K562 (cell line): ENCODE data around the gene PRCD. TPM values are rescaled to one million over a fixed set of nuclear protein-coding genes. Genes with fewer than 3 reads are reported as not detected.
A peak's percentile ranks its signal among the peaks of the same experiment; 100 is the strongest.

ENCODE experiments used
- polyA plus RNA-seq, 8 experiments: library from polyadenylated mRNA; depleted of rRNA in 4 of 8; stranded (reverse) in 5 of 8; unstranded in 3 of 8; fragments of >200 nt; fragmentation: Nextera tagmentation in 2 of 8; fragmentation: Illumina TruSeq in 1 of 8; extraction: Ambion mirVana in 2 of 8; extraction: Trizol in 1 of 8; gene quantifications; 2 replicates each; pipeline versions ENCODE4 v1.2.1 to v1.2.3, GENCODE V29; 2011 to 2014; ENCODE audit warnings: inconsistent platforms in 1 of 8, missing spikeins in 1 of 8
- small RNA-seq: library from RNA; depleted of rRNA; stranded (forward); fragments of <200 nt; gene quantifications from one replicate; pipeline ENCODE3, GENCODE V24; 2014
- total RNA-seq, 7 experiments: library from RNA; depleted of rRNA in 6 of 7; stranded (reverse); fragments of >200 nt in 6 of 7; fragmentation: Illumina TruSeq in 2 of 7; extraction: Trizol in 2 of 7; gene quantifications; 2 replicates each; pipeline versions ENCODE4 v1.2.1 to v1.2.3, GENCODE V29; 2011 to 2021; ENCODE audit warnings: low replicate concordance in 1 of 7

Gene PRCD
- total and polyA plus RNA-seq, 9 of the 15 experiments (the other 6 are each of a cell fraction or from before 2014, with no cell fraction given), result 0.20 to 0.25 (median 0.21) TPM; not detected in 6

Small RNA genes within 50 kb of the gene (small RNA-seq; reads per million reads assigned to genes)
- gene SNORD1A (not detected), gene SNORD1B (345 reads per million, percentile 99 among the genes with 10 or more reads in this experiment)

Other genes starting within 250 kb of the PRCD start
Only the 7 nearest of the 14 such genes appear.
- 60.3 and 69.6 TPM in 2 replicates for gene SPHK1, start 155.4 kb upstream of the PRCD start, total RNA-seq (2014; rRNA removed)
- 5.6 and 8.0 TPM in 2 replicates for gene SPHK1, start 155.4 kb upstream of the PRCD start, total RNA-seq (2014; rRNA removed; fragmentation: Illumina TruSeq; extraction: Trizol)
- gene SPHK1, start 155.4 kb upstream of the PRCD start, total RNA-seq (2015; rRNA removed; fragmentation: Illumina TruSeq; extraction: Trizol), result 14.1 and 14.9 TPM in 2 replicates
- gene SPHK1, start 155.4 kb upstream of the PRCD start, total RNA-seq (2021), result 56.2 and 58.2 TPM in 2 replicates
- 20.2 and 21.6 TPM in 2 replicates for gene SPHK1, start 155.4 kb upstream of the PRCD start, polyA plus RNA-seq (2011; rRNA removed)
- gene SPHK1, start 155.4 kb upstream of the PRCD start, polyA plus RNA-seq (2014; fragmentation: Illumina TruSeq; extraction: Trizol), result 14.5 and 25.0 TPM in 2 replicates
- gene SPHK1, start 155.4 kb upstream of the PRCD start, polyA plus RNA-seq (2014; fragmentation: Nextera tagmentation; extraction: Ambion mirVana), result 1 to 10 TPM in 1 of 2 experiments, under 1 TPM in 1; 0.21 to 1.9 TPM
- 45.3 and 51.4 TPM in 2 replicates for gene SPHK1, start 155.4 kb upstream of the PRCD start, polyA plus RNA-seq (2014; rRNA removed)
- 20.5 and 21.6 TPM in 2 replicates for gene UBE2O, start 86.9 kb upstream of the PRCD start, total RNA-seq (2014; rRNA removed)
- gene UBE2O, start 86.9 kb upstream of the PRCD start, total RNA-seq (2014; rRNA removed; fragmentation: Illumina TruSeq; extraction: Trizol), result 8.8 and 10.0 TPM in 2 replicates
- gene UBE2O, start 86.9 kb upstream of the PRCD start, total RNA-seq (2015; rRNA removed; fragmentation: Illumina TruSeq; extraction: Trizol), result 13.3 and 15.6 TPM in 2 replicates
- gene UBE2O, start 86.9 kb upstream of the PRCD start, total RNA-seq (2021), result 36.8 and 39.7 TPM in 2 replicates
- gene UBE2O, start 86.9 kb upstream of the PRCD start, polyA plus RNA-seq (2011; rRNA removed), result 12.6 and 20.8 TPM in 2 replicates
- 24.5 and 25.4 TPM in 2 replicates for gene UBE2O, start 86.9 kb upstream of the PRCD start, polyA plus RNA-seq (2014; fragmentation: Illumina TruSeq; extraction: Trizol)
- 1 to 10 TPM; 1.6 to 1.7 TPM for gene UBE2O, start 86.9 kb upstream of the PRCD start, polyA plus RNA-seq (2014; fragmentation: Nextera tagmentation; extraction: Ambion mirVana)
- 15.6 and 22.1 TPM in 2 replicates for gene UBE2O, start 86.9 kb upstream of the PRCD start, polyA plus RNA-seq (2014; rRNA removed)
- gene AANAT, start 72.4 kb upstream of the PRCD start, total RNA-seq (2014; rRNA removed), result not detected in 2 replicates
- not detected in 2 replicates for gene AANAT, start 72.4 kb upstream of the PRCD start, total RNA-seq (2014; rRNA removed; fragmentation: Illumina TruSeq; extraction: Trizol)
- not detected in 2 replicates for gene AANAT, start 72.4 kb upstream of the PRCD start, total RNA-seq (2015; rRNA removed; fragmentation: Illumina TruSeq; extraction: Trizol)
- gene AANAT, start 72.4 kb upstream of the PRCD start, total RNA-seq (2021), result not detected in 2 replicates
- gene AANAT, start 72.4 kb upstream of the PRCD start, polyA plus RNA-seq (2011; rRNA removed), result not detected in 2 replicates
- not detected in 2 replicates for gene AANAT, start 72.4 kb upstream of the PRCD start, polyA plus RNA-seq (2014; fragmentation: Illumina TruSeq; extraction: Trizol)
- gene AANAT, start 72.4 kb upstream of the PRCD start, polyA plus RNA-seq (2014; fragmentation: Nextera tagmentation; extraction: Ambion mirVana), result not detected
- gene AANAT, start 72.4 kb upstream of the PRCD start, polyA plus RNA-seq (2014; rRNA removed), result not detected in 2 replicates
- gene RHBDF2, start 38.6 kb upstream of the PRCD start, total RNA-seq (2014; rRNA removed), result 1.5 and 4.0 TPM in 2 replicates
- gene RHBDF2, start 38.6 kb upstream of the PRCD start, total RNA-seq (2014; rRNA removed; fragmentation: Illumina TruSeq; extraction: Trizol), result 0.19 and 0.47 TPM in 2 replicates
- gene RHBDF2, start 38.6 kb upstream of the PRCD start, total RNA-seq (2015; rRNA removed; fragmentation: Illumina TruSeq; extraction: Trizol), result 0.65 and 0.75 TPM in 2 replicates
- 2.3 and 2.8 TPM in 2 replicates for gene RHBDF2, start 38.6 kb upstream of the PRCD start, total RNA-seq (2021)
- 1.1 and 3.1 TPM in 2 replicates for gene RHBDF2, start 38.6 kb upstream of the PRCD start, polyA plus RNA-seq (2011; rRNA removed)
- gene RHBDF2, start 38.6 kb upstream of the PRCD start, polyA plus RNA-seq (2014; fragmentation: Illumina TruSeq; extraction: Trizol), result 1.3 and 1.6 TPM in 2 replicates
- under 1 TPM; 0.04 to 0.06 TPM for gene RHBDF2, start 38.6 kb upstream of the PRCD start, polyA plus RNA-seq (2014; fragmentation: Nextera tagmentation; extraction: Ambion mirVana)
- 1.5 and 1.6 TPM in 2 replicates for gene RHBDF2, start 38.6 kb upstream of the PRCD start, polyA plus RNA-seq (2014; rRNA removed)
- gene CYGB, start 2.3 kb upstream of the PRCD start, total RNA-seq (2014; rRNA removed), result 0.95 TPM in 1 of 2 replicates, not detected in the other
- gene CYGB, start 2.3 kb upstream of the PRCD start, total RNA-seq (2014; rRNA removed; fragmentation: Illumina TruSeq; extraction: Trizol), result 0.16 TPM in 1 of 2 replicates, not detected in the other
- not detected in 2 replicates for gene CYGB, start 2.3 kb upstream of the PRCD start, total RNA-seq (2015; rRNA removed; fragmentation: Illumina TruSeq; extraction: Trizol)
- gene CYGB, start 2.3 kb upstream of the PRCD start, total RNA-seq (2021), result 0.13 and 0.24 TPM in 2 replicates
- gene CYGB, start 2.3 kb upstream of the PRCD start, polyA plus RNA-seq (2011; rRNA removed), result 0.05 and 0.08 TPM in 2 replicates
- gene CYGB, start 2.3 kb upstream of the PRCD start, polyA plus RNA-seq (2014; fragmentation: Illumina TruSeq; extraction: Trizol), result 0.54 TPM in 1 of 2 replicates, not detected in the other
- gene CYGB, start 2.3 kb upstream of the PRCD start, polyA plus RNA-seq (2014; fragmentation: Nextera tagmentation; extraction: Ambion mirVana), result not detected
- gene CYGB, start 2.3 kb upstream of the PRCD start, polyA plus RNA-seq (2014; rRNA removed), result 0.11 and 0.12 TPM in 2 replicates
- not detected in 2 replicates for gene ST6GALNAC2, start 45.8 kb downstream of the PRCD start, total RNA-seq (2014; rRNA removed)
- gene ST6GALNAC2, start 45.8 kb downstream of the PRCD start, total RNA-seq (2014; rRNA removed; fragmentation: Illumina TruSeq; extraction: Trizol), result not detected in 2 replicates
- not detected in 2 replicates for gene ST6GALNAC2, start 45.8 kb downstream of the PRCD start, total RNA-seq (2015; rRNA removed; fragmentation: Illumina TruSeq; extraction: Trizol)
- not detected in 2 replicates for gene ST6GALNAC2, start 45.8 kb downstream of the PRCD start, total RNA-seq (2021)
- not detected in 2 replicates for gene ST6GALNAC2, start 45.8 kb downstream of the PRCD start, polyA plus RNA-seq (2011; rRNA removed)
- gene ST6GALNAC2, start 45.8 kb downstream of the PRCD start, polyA plus RNA-seq (2014; fragmentation: Illumina TruSeq; extraction: Trizol), result 0.18 TPM in 1 of 2 replicates, not detected in the other
- not detected for gene ST6GALNAC2, start 45.8 kb downstream of the PRCD start, polyA plus RNA-seq (2014; fragmentation: Nextera tagmentation; extraction: Ambion mirVana)
- gene ST6GALNAC2, start 45.8 kb downstream of the PRCD start, polyA plus RNA-seq (2014; rRNA removed), result not detected in 2 replicates
- gene ST6GALNAC1, start 103.7 kb downstream of the PRCD start, total RNA-seq (2014; rRNA removed), result 43.4 and 54.9 TPM in 2 replicates
- 47.3 and 50.5 TPM in 2 replicates for gene ST6GALNAC1, start 103.7 kb downstream of the PRCD start, total RNA-seq (2014; rRNA removed; fragmentation: Illumina TruSeq; extraction: Trizol)
- 20.6 and 21.4 TPM in 2 replicates for gene ST6GALNAC1, start 103.7 kb downstream of the PRCD start, total RNA-seq (2015; rRNA removed; fragmentation: Illumina TruSeq; extraction: Trizol)
- gene ST6GALNAC1, start 103.7 kb downstream of the PRCD start, total RNA-seq (2021), result 42.9 and 53.1 TPM in 2 replicates
- gene ST6GALNAC1, start 103.7 kb downstream of the PRCD start, polyA plus RNA-seq (2011; rRNA removed), result 34.7 and 40.1 TPM in 2 replicates
- gene ST6GALNAC1, start 103.7 kb downstream of the PRCD start, polyA plus RNA-seq (2014; fragmentation: Illumina TruSeq; extraction: Trizol), result 62.4 and 68.4 TPM in 2 replicates
- gene ST6GALNAC1, start 103.7 kb downstream of the PRCD start, polyA plus RNA-seq (2014; fragmentation: Nextera tagmentation; extraction: Ambion mirVana), result 10 to 100 TPM; 50.4 to 62.9 TPM
- 49.1 and 56.0 TPM in 2 replicates for gene ST6GALNAC1, start 103.7 kb downstream of the PRCD start, polyA plus RNA-seq (2014; rRNA removed)